Esophagus squamous epithelium (tissue), 4 donors: ENCODE results near the gene FBXL14.

Source experiments
- CTCF ChIP-seq, 6 experiments: fragments of 450-650 bp in 4 of 6; fragments of 200-600 bp in 2 of 6; sonication (generic) in 2 of 6; IDR thresholded peaks; one replicate each; pipeline ENCODE4 v1.5.1; 2016 to 2019; ENCODE audit warnings: antibody characterized with exemption in 6 of 6, mild to moderate bottlenecking in 4 of 6, moderate library complexity in 4 of 6
- POLR2A ChIP-seq, 4 donors: fragments of 450-650 bp; IDR thresholded peaks; one replicate each; pipeline ENCODE4 v1.6.1; 2017; ENCODE audit warnings: antibody characterized with exemption in 4 of 4, mild to moderate bottlenecking in 4 of 4, moderate library complexity in 3 of 4

- TF ChIP-seq CTCF (IDR thresholded peaks at IDR 0.05) (no peak), POLR2A (IDR thresholded peaks at IDR 0.05) (no peak)
Observed at GRCh38 chr12:1553987-1554982, 40.1 kb downstream of the FBXL14 start.
